Thyroid gland (tissue), 4 donors: ENCODE results near the gene TAS2R39.

ENCODE experiments used
- POLR2A ChIP-seq, 2 donors: fragments of 450-650 bp; IDR thresholded peaks; one replicate each; pipeline ENCODE4 v1.6.1; 2017; ENCODE audit warnings: antibody characterized with exemption in 2 of 2, mild to moderate bottlenecking in 2 of 2, moderate library complexity in 1 of 2
- TF ChIP-seq, protein P1 (sequence below), 6 experiments: fragments of 200-600 bp in 3 of 6; fragments of 450-650 bp in 3 of 6; sonication (generic) in 3 of 6; IDR thresholded peaks; one replicate each; pipeline ENCODE4 v1.5.1; 2016 to 2019; ENCODE audit warnings: antibody characterized with exemption in 6 of 6, mild to moderate bottlenecking in 2 of 6, inconsistent platforms in 1 of 6, moderate library complexity in 1 of 6

- no peak for TF ChIP-seq POLR2A (IDR thresholded peaks at IDR 0.05)
- TF ChIP-seq, protein P1, sequence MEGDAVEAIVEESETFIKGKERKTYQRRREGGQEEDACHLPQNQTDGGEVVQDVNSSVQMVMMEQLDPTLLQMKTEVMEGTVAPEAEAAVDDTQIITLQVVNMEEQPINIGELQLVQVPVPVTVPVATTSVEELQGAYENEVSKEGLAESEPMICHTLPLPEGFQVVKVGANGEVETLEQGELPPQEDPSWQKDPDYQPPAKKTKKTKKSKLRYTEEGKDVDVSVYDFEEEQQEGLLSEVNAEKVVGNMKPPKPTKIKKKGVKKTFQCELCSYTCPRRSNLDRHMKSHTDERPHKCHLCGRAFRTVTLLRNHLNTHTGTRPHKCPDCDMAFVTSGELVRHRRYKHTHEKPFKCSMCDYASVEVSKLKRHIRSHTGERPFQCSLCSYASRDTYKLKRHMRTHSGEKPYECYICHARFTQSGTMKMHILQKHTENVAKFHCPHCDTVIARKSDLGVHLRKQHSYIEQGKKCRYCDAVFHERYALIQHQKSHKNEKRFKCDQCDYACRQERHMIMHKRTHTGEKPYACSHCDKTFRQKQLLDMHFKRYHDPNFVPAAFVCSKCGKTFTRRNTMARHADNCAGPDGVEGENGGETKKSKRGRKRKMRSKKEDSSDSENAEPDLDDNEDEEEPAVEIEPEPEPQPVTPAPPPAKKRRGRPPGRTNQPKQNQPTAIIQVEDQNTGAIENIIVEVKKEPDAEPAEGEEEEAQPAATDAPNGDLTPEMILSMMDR (IDR thresholded peaks at IDR 0.05), result no peak
Observed at GRCh38 chr7:143210541-143210940, 27.3 kb downstream of the TAS2R39 start.
